Activated CD4-positive, alpha-beta T cell treated with anti-CD3 and anti-CD28 coated beads for 36 hours (primary cell): Measurements from ENCODE around the gene FAM177B. TPM values are rescaled to one million over a fixed set of nuclear protein-coding genes. Genes with fewer than 3 reads are reported as not detected.

Source experiments
- ATAC-seq: fragments of 200-7000 bp; cut with Tn5 transposase; one replicate; pipeline ENCODE4 v1.10.0; 2021; ENCODE audit warnings: mild to moderate bottlenecking, moderate library complexity
- CTCF ChIA-PET: fragments of 350-600 bp; sonication (Branson Sonifier 250); formaldehyde crosslinking; loops from one replicate; lab custom pipeline; 2021; ENCODE audit warnings: antibody characterized with exemption; lab: Charles Lee
- POLR2A ChIA-PET: fragments of 350-600 bp; sonication (Branson Sonifier 250); formaldehyde crosslinking; loops from one replicate; lab custom pipeline; 2021; ENCODE audit warnings: antibody characterized with exemption, inconsistent platforms; lab: Charles Lee
- DNase-seq: peaks from one replicate; pipeline ENCODE4 v3.0.0-alpha.2; 2020
- H3K27ac Mint-ChIP-seq: one replicate; pipeline ENCODE4 v1.8.0; 2021; ENCODE audit warnings: mixed read lengths
- H3K27me3 Mint-ChIP-seq: one replicate; pipeline ENCODE4 v1.8.0; 2021; ENCODE audit warnings: mixed read lengths
- H3K36me3 Mint-ChIP-seq: one replicate; pipeline ENCODE4 v1.8.0; 2021; ENCODE audit warnings: low read depth, mixed read lengths
- H3K4me1 Mint-ChIP-seq: one replicate; pipeline ENCODE4 v1.8.0; 2021; ENCODE audit warnings: mixed read lengths
- H3K4me3 Mint-ChIP-seq: one replicate; pipeline ENCODE4 v1.8.0; 2021; ENCODE audit warnings: mild to moderate bottlenecking, moderate library complexity, mixed read lengths
- H3K9me3 Mint-ChIP-seq: one replicate; pipeline ENCODE4 v1.8.0; 2021; ENCODE audit warnings: low read depth, mixed read lengths
- intact Hi-C, 2 experiments: fragments of 100-400 bp; cut with DNase I in 1 of 2; cut with micrococcal nuclease in 1 of 2; formaldehyde crosslinking; loops; one replicate each; pipeline versions ENCODE4 v1.14.2 to v1.15.1; 2022 to 2024; cut with DNase I, micrococcal nuclease
- total RNA-seq, 2 experiments: library from RNA; stranded (reverse); gene quantifications; one replicate each; pipeline ENCODE4 v1.2.3, GENCODE V29; 2021

The FAM177B gene
- total RNA-seq, 2 experiments from 2014 or later: not detected

GRCh38 chr1:222798975-222799374, 62.0 kb downstream of the FAM177B start:
- peaks cover 2% of the 10 kb centered on the region for H3K27me3 Mint-ChIP-seq
- H3K9me3 Mint-ChIP-seq: no peaks in the 10 kb centered on the region
- no peaks in the 10 kb centered on the region for H3K36me3 Mint-ChIP-seq
- peaks cover 2% of the 10 kb centered on the region for H3K4me1 Mint-ChIP-seq
- CTCF ChIA-PET: interaction anchor here (0.6 kb wide), 1 partner anchor 292 kb away, joined by 3 read pairs; no protein-coding TSS in a partner anchor
- no peak for ATAC-seq
- H3K4me3 Mint-ChIP-seq: no peak overlapping the region
- DNase-seq: no peak
- no peak overlapping the region for H3K27ac Mint-ChIP-seq
- POLR2A ChIA-PET: no interaction called here
- intact Hi-C loops: loop anchor here (10.0 kb wide), 1 partner anchor 886 kb away; no protein-coding TSS in a partner anchor

Other genes with a start within 250 kb of the FAM177B start
- gene HHIPL2, start 189.1 kb upstream of the FAM177B start, total RNA-seq: under 1 TPM; 0.14 to 0.37 TPM
- gene TAF1A, start 147.3 kb upstream of the FAM177B start, total RNA-seq: 10 to 100 TPM; 18.5 to 21.1 TPM
- gene MIA3, start 119.1 kb upstream of the FAM177B start, total RNA-seq: 10 to 100 TPM; 46.7 to 57.9 TPM
- 10 to 100 TPM; 60.1 to 70.7 TPM for gene AIDA, start 24.7 kb upstream of the FAM177B start, total RNA-seq
- gene BROX, start 24.6 kb upstream of the FAM177B start, total RNA-seq: 10 to 100 TPM; 37.5 to 42.9 TPM
- 1 to 10 TPM in 1 of 2 experiments, under 1 TPM in 1; 0.98 to 1.9 TPM for gene DISP1, start 77.8 kb downstream of the FAM177B start, total RNA-seq